Activated CD4-positive, alpha-beta T cell treated with anti-CD3 and anti-CD28 coated beads, Interleukin-2, amount 50 U/mL, for 24 hours (primary cell): ENCODE data around the gene PPP1R14B.
A peak's percentile ranks its signal among the peaks of the same experiment; 100 is the strongest.

Experiments used
- DNase-seq, 2 donors: peaks; one replicate each; pipeline ENCODE4 v3.0.0-alpha.2; 2020; ENCODE audit warnings: low read depth in 1 of 2, low spot score in 1 of 2

Gene PPP1R14B

DNA sequence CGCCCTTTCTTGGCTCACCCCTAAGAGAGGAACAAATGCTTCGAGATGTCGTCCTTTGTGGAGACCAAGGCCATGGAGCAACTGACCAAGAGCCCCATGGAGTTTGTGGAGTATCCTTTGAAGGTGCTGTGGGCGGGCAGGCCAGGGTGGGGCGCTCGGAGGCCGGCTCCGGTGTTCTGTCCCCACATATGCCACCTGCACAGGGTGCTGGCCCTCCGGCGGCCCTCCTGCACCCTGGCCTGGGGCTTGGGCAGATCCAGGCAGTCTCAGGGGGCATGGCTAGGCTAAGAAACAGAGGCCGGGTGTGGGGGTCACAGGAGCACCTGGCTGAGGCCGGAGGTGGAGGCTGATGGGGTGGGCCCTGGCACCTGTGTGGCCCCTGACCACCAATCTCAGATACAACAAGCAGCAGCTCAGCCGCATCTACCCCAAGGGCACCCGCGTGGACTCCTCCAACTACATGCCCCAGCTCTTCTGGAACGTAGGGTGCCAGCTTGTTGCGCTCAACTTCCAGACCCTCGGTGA lies 14.9 kb upstream of the PPP1R14B start:
- DNase-seq = no peak

GRCh38 chr11:64260147-64260708 lies 13.5 kb upstream of the PPP1R14B start:
- no peak for DNase-seq

- no peak for DNase-seq
Observed at GRCh38 chr11:64259533-64260067, 12.9 kb upstream of the PPP1R14B start.

- no peak for DNase-seq
Observed at GRCh38 chr11:64258946-64259532, 12.3 kb upstream of the PPP1R14B start.

DNA sequence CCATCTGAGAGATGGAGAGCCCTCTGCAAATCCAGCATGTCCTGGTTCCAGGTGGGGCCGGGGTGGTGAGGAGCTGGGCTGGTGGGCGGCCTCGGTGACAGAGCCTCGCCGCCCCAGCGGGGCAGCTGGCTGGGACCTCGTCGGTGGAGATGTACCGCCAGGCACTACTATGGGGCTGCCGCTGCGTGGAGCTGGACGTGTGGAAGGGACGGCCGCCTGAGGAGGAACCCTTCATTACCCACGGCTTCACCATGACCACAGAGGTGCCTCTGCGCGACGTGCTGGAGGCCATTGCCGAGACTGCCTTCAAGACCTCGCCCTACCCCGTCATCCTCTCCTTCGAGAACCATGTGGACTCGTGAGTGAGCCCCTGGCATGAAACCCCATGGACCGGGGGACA lies 11.6 kb upstream of the PPP1R14B start:
- DNase-seq = no peak

DNA sequence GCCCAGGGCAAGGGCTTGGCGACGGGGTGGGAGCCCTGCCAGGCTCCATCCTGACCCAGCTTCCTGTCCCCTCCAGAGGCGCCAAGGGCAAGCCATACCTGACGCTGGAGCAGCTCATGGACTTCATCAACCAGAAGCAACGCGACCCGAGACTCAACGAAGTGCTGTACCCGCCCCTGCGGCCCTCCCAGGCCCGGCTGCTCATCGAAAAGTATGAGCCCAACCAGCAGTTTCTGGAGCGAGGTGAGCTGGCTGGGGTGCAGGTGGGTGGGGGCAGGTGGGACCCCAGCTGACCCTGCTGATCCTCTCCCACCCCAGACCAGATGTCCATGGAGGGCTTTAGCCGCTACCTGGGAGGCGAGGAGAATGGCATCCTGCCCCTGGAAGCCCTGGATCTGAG lies 9.6 kb upstream of the PPP1R14B start:
- DNase-seq = no peak

DNA sequence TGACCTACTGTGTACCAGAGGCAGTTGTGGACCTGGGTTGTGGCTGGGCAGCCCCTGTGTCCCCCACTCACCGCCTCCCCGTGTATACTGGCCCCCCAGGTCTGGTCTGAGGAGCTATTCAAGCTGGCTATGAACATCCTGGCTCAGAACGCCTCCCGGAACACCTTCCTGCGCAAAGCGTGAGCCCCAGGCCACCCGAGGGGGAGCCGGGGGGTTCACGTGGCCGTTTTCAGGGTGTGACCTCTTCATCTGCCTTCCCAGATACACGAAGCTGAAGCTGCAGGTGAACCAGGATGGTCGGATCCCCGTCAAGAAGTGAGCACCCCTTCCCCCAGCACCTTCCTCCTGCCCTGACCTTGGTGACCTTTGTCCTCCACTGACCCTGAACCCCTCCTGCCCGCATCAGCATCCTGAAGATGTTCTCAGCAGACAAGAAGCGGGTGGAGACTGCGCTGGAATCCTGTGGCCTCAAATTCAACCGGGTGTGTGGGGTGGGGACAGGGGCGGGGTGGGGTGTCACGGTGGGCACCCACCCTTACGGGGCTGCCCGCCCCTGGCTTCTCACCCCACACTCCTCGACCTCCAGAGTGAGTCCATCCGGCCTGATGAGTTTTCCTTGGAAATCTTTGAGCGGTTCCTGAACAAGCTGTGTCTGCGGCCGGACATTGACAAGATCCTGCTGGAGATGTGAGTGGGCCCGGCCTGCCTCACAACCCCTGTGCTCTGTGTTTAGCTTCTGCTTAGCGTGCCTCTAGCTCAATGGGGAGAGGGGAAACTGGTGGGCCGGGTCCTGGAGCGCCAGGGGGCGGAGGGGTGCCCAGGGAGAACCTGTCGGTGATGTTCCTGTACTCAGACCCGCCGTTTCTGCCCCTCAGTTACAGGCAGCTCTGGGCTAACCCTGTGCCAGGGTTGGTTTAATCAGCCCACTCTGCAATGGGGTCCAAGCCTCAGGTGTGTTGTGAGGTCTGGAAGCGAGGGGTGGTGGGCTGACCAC lies 8.7 kb upstream of the PPP1R14B start:
- no peak for DNase-seq

GRCh38 chr11:64254326-64254725 lies 7.6 kb upstream of the PPP1R14B start:
- no peak for DNase-seq

DNA sequence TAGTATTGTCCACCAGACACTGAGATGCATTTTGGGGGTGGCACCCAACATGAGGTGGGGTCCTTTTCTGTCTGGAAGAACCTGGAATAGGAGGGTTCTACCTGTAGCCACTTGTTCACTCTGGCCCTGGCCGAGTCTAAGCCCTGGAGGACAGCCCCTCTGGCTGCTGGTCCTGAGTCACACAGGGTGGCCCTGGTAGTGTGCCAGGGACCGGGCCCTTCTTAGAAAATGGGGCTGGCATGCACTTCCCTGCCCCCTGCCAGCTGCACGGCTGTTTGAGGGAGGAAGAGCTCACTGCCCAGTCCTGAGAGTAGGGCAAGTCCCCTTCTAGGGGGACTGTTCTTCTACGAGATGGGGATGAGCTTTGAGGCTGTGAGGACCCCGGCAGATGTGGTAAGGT lies 6.7 kb upstream of the PPP1R14B start:
- no peak for DNase-seq

DNA sequence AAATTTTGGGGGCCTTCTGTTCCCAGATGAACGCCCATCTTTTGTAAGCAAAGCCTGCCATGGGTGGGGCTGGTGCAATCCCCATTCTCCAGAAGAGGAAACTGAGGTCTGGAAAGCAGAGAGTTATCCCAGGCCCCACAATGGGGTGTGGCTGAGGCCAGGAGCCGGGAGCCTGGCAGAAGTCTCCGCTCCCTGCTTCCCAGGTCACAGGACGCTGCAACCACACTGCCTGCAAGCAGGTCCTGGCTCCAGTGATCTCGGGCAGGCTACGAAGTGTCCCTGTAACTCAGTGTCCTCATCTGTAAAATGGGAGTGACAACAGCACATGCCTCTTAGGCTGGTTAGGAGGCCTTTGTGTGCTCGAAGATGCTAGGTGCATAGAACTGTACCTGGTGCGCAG lies 6.3 kb upstream of the PPP1R14B start:
- no peak for DNase-seq

GRCh38 chr11:64252003-64252872 lies 5.5 kb upstream of the PPP1R14B start:
- no peak for DNase-seq

GRCh38 chr11:64251753-64252002 lies 4.9 kb upstream of the PPP1R14B start:
- DNase-seq = no peak

DNA sequence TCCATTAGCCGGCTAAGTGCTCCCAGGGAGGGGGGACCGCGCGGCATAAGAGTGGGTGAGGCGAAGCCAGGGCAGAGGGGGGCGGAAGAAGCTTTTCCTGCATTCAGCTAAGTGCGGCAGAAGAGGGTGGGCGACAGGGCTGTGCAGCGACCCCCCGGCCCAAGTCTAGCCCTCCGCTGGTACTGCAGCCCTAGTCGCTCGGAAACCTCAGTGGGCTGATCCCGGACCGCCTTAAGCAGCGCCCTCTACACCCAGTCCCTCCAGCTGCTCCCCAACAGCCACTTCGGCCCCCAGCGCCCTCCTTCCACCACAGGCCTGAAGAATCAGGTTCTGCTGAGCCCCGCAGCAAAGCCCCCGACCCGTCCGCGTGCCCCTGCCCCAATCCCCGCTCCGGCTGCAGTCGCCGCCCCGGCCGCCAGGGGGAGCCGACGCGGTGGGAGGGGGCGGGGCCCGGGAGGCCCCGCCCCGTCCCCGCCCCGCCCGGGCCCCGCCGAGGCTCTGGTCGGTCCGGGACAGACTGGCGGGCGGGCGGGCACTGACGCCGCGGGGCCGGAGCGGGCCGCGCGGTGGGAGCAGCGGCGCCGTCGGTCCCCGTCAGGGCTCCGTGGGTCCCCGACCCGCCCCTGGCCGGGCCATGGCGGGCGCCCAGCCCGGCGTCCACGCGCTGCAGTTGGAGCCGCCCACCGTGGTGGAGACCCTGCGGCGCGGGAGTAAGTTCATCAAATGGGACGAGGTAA lies 4.4 kb upstream of the PPP1R14B start, which contains the start of gene PLCB3:
Gene PLCB3 (plus strand): TSS at position 515 of the 737 bp plus-strand sequence. CDS start 120 bp downstream, at position 635.
- DNase-seq = peak; percentile 39 to 50

GRCh38 chr11:64250415-64251015 lies 3.8 kb upstream of the PPP1R14B start:
- no peak for DNase-seq

GRCh38 chr11:64249563-64250414 lies 3.0 kb upstream of the PPP1R14B start:
- no peak for DNase-seq

- DNase-seq = no peak
Observed at GRCh38 chr11:64249038-64249437, 2.3 kb upstream of the PPP1R14B start.

DNA sequence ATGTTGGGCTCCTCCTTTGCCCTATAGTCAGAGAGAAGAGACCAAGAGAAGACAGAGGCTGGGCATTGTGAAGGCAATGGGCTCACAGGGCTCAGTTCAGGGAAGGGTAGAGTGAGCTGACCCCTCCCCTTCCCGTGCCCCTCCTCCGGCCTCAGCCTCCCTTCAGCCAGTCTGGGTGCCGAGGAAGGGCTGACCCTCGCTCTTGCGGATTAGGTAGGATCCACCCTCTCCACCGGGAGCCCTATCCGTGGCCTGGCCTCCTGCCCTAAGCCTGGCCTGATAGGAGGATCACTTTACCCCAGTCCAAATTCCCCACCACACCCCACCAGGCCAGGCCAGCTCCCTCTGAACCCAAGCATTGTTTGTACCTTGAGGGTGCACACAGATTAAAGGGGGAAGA lies 1.8 kb upstream of the PPP1R14B start:
- DNase-seq = no peak

GRCh38 chr11:64247729-64248531 lies 1.2 kb upstream of the PPP1R14B start:
- DNase-seq = no peak
